SH-SY5Y (cell line): ENCODE results near the gene MLLT6.

Experiments
- GATA2 ChIP-seq: IDR thresholded peaks from 2 replicates; pipeline ENCODE4 v1.6.1; 2011; ENCODE audit warnings: mild to moderate bottlenecking, low read depth, low read length
- GATA3 ChIP-seq: IDR thresholded peaks from 2 replicates; pipeline ENCODE4 v1.6.1; 2011; ENCODE audit warnings: low read depth, mild to moderate bottlenecking, low read length, moderate library complexity

Gene MLLT6

DNA sequence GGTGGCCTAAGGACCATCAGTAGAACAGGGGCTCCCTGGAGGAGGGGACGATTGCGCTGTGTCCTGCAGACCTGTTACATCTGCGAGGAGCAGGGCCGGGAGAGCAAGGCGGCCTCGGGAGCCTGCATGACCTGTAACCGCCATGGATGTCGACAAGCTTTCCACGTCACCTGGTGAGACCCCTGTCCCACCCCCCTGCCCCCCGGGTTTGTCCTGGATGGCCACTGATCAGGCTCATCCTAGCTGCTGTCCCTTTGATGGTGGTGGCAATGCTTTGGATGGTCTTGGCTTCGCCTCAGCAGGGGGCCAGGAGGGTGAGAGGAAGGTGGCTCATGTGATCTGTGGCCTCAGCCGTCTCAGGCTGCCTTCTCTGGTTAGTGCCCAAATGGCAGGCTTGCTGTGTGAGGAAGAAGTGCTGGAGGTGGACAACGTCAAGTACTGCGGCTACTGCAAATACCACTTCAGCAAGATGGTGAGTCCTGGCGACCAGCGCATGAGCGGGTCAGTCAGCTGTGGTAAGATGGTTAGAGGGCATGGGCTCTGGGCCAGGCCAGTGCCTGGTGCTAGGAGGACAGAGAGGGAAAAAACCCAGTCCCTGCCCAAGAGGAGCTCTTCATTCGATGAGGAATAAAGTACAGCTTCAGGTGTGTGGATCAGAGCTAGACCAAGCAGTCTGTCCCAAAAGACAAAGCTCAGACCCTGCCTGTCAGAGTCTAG, 4.2 kb downstream of the MLLT6 start:
- TF ChIP-seq GATA3: no peak
- TF ChIP-seq GATA2: no peak

DNA sequence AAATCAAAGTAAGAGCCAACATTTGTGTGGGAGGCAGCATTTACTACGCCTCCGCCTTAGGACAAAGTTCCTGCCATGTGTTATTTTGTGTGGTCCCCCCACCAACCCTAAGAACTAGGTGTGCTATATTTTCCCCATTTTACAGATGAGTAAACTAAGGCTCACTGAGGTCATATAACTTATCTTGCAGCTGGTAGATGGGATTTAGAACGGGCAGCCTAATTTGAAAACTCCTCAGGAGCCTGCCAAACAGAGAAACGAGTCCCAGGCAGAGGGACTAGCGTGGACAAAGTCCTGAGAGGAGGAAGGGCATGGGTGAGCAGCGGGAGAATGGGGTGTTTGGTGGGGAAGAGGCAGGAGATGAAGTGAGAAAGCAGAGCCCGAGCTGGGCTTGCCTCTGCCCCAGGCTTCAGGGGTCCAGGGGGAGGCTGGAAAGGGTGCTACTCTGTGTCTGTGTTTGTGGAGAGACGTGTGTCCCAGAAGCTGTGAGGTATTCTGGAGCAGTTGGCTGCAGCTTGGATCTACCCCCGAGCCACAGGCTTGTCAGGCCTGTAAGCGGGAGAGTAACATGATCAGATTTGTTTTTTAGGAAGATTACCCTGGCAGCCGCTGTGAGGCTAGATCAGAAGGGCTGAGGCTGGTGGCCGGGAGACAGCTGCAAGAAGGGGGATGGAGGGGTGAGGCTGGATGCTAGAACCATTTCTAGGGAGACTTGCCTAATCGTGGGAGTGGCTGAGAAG, 5.0 kb downstream of the MLLT6 start:
- TF ChIP-seq GATA3 (no peak), GATA2 (no peak)

- TF ChIP-seq GATA3 (no peak), GATA2 (no peak)
Measured at GRCh38 chr17:38710604-38710962, 5.5 kb downstream of the MLLT6 start.

GRCh38 chr17:38710985-38711384, 5.9 kb downstream of the MLLT6 start:
- TF ChIP-seq GATA3: no peak
- TF ChIP-seq GATA2: no peak

DNA sequence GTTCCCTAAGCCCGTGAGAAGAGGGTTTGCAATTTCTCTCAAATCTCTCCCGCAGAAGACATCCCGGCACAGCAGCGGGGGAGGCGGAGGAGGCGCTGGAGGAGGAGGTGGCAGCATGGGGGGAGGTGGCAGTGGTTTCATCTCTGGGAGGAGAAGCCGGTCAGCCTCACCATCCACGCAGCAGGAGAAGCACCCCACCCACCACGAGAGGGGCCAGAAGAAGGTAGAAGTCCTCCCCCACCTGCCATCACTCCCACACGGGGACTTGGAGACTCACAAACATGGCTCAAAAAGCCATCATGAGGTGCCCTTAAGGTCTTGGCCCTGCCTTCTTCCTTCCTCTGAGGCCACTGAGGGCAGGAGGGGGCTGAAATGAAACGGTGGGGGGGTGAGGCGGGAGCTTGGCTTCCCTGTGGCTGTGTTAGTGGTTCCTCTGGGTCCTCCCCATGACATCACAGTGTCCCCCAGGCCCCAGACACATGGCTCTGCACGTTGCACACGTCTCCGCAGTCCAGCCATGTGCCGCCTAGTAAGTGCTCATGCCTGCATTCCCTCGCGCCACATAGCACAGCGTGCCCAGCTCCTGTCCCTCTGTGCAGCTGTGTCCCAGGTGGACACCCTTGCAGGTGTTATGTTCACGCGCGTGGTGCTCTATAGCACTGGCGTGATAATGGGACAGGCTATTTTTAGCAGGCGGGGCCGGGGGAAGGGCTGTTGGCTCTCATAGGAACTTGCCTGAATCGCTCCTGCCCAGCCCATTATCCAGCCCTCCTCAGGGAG, 6.9 kb downstream of the MLLT6 start:
- no peak for TF ChIP-seq GATA3
- TF ChIP-seq GATA2: no peak

GRCh38 chr17:38712593-38712992, 7.5 kb downstream of the MLLT6 start:
- TF ChIP-seq GATA2 (no peak), GATA3 (no peak)

DNA sequence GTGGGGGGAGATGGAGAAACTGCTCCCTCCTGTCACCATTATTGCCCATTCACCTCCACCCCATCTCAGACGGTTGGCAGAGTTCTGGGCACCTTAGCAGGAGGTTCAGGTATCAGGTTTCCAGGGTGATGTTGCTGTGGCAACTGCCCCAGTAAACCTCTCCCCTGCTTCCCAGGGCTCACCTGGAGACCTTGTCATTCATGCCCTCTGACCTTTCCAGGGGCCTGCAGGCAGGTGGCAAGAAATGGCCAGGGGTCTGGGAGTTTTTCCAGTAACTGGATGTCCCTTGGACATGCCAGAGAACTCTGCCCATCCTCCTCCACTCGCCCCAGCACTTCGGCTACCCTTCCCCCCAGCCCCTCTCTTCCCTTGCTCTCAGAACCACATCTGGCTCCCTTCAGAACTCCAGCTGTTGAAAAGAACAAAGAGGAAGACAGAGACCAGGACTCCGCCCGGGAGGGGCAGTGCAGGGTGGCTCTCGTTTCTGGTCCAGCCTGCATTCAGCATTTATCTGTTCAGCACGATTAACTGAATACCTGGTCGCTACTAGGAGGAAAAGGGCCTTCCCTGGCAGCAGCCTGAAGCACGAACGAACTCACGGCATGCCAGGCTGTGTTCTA, 8.5 kb downstream of the MLLT6 start:
- TF ChIP-seq GATA3 (no peak), GATA2 (no peak)

DNA sequence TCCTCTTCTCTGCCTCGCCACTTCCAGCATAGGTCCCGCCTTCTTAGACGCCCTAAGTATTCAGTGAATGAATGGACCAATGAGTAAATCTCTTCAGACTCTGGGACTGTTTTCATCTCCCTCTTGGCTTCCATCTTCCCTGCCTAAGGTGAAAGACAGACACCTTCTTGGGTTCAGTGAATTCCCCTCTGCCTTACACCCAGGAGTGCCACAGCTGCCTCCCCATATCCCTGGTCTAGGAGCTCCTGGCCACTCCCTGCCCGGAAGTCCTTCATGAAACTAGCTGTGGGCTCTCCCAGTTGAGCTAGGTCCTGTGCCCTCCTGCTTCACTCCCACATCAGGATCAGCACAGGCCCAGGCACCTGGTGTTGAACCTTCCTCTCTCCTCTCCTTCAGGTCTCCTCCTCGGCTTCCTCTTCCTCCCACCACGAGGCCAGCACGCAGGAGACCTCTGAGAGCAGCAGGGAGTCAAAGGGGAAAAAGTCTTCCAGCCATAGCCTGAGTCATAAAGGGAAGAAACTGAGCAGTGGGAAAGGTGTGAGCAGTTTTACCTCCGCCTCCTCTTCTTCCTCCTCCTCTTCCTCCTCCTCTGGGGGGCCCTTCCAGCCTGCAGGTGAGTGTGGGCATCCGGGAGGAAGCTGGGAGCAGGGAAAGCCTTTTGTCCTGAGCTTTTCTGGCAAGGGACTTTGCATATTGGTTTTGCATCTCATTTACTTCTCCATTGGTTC, 10.3 kb downstream of the MLLT6 start:
- TF ChIP-seq GATA3: no peak
- no peak for TF ChIP-seq GATA2

- TF ChIP-seq GATA3: no peak
Measured at GRCh38 chr17:38716368-38717005, 11.4 kb downstream of the MLLT6 start.

DNA sequence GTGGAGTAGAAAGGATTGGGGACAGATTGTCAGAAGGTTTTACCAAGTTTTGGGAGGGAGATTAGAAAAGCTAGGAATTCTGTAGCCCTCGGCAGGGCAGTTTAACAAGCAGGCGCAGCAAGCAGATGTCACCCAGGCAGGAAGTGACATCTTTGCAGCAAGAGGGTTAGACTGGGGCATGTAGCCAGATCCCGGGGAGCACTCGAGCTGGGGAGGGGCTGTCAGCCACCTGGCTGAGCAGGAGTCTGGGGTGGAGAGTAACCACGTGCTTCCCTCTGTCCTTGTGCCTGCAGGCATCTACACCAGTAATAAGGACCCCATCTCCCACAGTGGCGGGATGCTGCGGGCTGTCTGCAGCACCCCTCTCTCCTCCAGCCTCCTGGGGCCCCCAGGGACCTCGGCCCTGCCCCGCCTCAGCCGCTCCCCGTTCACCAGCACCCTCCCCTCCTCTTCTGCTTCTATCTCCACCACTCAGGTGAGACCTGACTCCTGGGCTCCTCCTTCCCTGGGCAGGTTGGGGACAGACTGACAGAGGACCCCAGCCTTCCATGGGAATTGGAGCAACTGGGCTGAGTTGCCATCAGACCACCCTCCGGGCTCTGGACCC, 12.2 kb downstream of the MLLT6 start:
- no peak for TF ChIP-seq GATA3
- no peak for TF ChIP-seq GATA2

GRCh38 chr17:38719289-38719942, 14.3 kb downstream of the MLLT6 start:
- no peak for TF ChIP-seq GATA2
- no peak for TF ChIP-seq GATA3

DNA sequence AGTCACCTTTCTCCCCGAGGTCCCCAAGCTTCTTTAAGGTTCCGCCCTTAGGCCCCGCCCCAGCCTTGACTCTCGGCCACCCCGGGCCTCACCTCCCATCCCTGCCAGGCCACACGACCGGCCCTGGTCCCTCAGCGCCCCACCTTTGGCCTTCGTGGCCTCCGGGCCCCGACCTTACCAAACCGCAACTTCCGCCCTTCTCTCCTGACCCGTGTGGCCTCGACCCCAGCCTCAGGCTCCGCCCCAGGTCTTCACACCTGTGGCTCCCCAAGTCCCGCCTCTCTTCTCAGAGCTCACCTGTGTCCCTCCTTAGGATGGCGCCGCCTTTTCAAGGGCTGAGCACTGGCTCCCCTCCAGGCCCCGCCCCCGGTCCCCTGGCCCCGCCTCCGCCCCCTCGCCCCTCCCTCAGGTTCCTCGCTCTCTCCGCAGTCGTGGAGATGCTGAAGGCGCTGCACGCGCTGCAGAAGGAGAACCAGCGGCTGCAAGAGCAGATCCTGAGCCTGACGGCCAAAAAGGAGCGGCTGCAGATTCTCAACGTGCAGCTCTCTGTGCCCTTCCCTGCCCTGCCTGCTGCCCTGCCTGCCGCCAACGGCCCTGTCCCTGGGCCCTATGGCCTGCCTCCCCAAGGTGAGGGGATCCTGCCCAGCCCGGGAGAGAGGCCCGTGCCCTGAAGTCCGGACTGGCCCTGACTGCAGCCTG, 15.0 kb downstream of the MLLT6 start:
- TF ChIP-seq GATA2 (no peak), GATA3 (no peak)
